ENCODE data around the gene MACROD2. TPM values are rescaled to one million over a fixed set of nuclear protein-coding genes. Genes with fewer than 3 reads are reported as not detected.

MACROD2 gene
- total and polyA plus RNA-seq, 2 of the 4 experiments (the other 2 are of a cell fraction) = not detected

GRCh38 chr20:14337400-14338171 lies 342.3 kb downstream of the MACROD2 start, which contains the start of gene FLRT3:
FLRT3 (minus strand) TSS chr20:14337612; CDS start chr20:14327506, 10,106 bp downstream.
- Histone ChIP-seq H3K4me2 (ENCODE audit: low read depth, low read length) (peak within 1 kb of the TSS; percentile 89), H3K4me1 (ENCODE audit: control insufficient read depth, insufficient read depth, low read length) (peaks cover 2% of the 10 kb centered on the region; the same call in 1 of the 2 replicates), H4K8ac (ENCODE audit: low read depth in 2 of 2, low read length in 2 of 2) (peak within 1 kb of the TSS in 1 of 2 experiments; percentile 20; a peak in 1 of 4 replicates), H3K27ac (ENCODE audit: insufficient read depth, low read length) (peak within 1 kb of the TSS; percentile 8; the same call in 1 of the 2 replicates), H3K27me3 (ENCODE audit: control insufficient read depth, insufficient read depth, low read length) (no peaks in the 10 kb centered on the region), H4K91ac (ENCODE audit: insufficient read depth, low read depth, low read length) (peak within 1 kb of the TSS; percentile 10; the same call in 1 of the 2 replicates), H2BK120ac (ENCODE audit: low read depth, low read length) (peak within 1 kb of the TSS; percentile 48; the same call in 1 of the 2 replicates), H3K56ac (ENCODE audit: extremely low read depth, insufficient read depth, low read length) (peak within 1 kb of the TSS; percentile 24; the same call in 1 of the 2 replicates), H3K79me1 (ENCODE audit: low read depth in 1 of 2, low read length in 2 of 2) (no peaks in the 10 kb centered on the region), H3K4me3 (ENCODE audit: insufficient read depth, low read depth, low read length) (peak within 1 kb of the TSS; percentile 45), H2AFZ (replicated peaks; ENCODE audit: low read length, poor library complexity) (peak within 1 kb of the TSS; percentile 84), H2AK9ac (replicated peaks; ENCODE audit: low read depth, low read length, poor library complexity) (no peak within 1 kb of the TSS), H3K9me3 (ENCODE audit: control insufficient read depth, insufficient read depth, low read length) (no peaks in the 10 kb centered on the region), H3K4ac (ENCODE audit: low read depth, low read length) (peak within 1 kb of the TSS; percentile 6; the same call in 1 of the 2 replicates), H3K23ac (ENCODE audit: low read depth, low read length) (peak within 1 kb of the TSS; percentile 8; the same call in 1 of the 2 replicates), H2BK15ac (ENCODE audit: low read depth, low read length) (no peak within 1 kb of the TSS), H2BK5ac (ENCODE audit: low read depth, low read length, poor library complexity, severe bottlenecking) (no peak within 1 kb of the TSS), H3K36me3 (ENCODE audit: control insufficient read depth, insufficient read depth, low read length) (no peaks in the 10 kb centered on the region), H4K5ac (ENCODE audit: low read depth, low read length) (no peak within 1 kb of the TSS), H3K14ac (replicated peaks; ENCODE audit: low read depth, low read length) (peak within 1 kb of the TSS; percentile 37), H2BK20ac (ENCODE audit: low read depth, low read length) (no peak within 1 kb of the TSS), H2AK5ac (ENCODE audit: low read depth, low read length) (no peak within 1 kb of the TSS), H3K9ac (ENCODE audit: low read depth, low read length) (peak within 1 kb of the TSS; percentile 76), H4K20me1 (ENCODE audit: insufficient read depth, low read length) (no peaks in the 10 kb centered on the region), H3K9me1 (ENCODE audit: insufficient read depth, low read length) (no peaks in the 10 kb centered on the region), H3K18ac (ENCODE audit: low read depth, low read length) (no peak within 1 kb of the TSS)
- TF ChIP-seq SMC3 (IDR thresholded peaks at IDR 0.05; ENCODE audit: low read depth, low read length) = peak; percentile 64
- TF ChIP-seq MAFK (IDR thresholded peaks at IDR 0.05; ENCODE audit: low read depth, low read length) = no peak
- peak; percentile 66 for TF ChIP-seq POLR2A (IDR thresholded peaks at IDR 0.05; ENCODE audit: low read depth, low read length)
- TF ChIP-seq CHD1 (IDR thresholded peaks at IDR 0.05; ENCODE audit: low read depth, low read length) = no peak
- no peak for TF ChIP-seq BHLHE40 (IDR thresholded peaks at IDR 0.05; ENCODE audit: low read depth, low read length)
- peak; percentile 50; the same call in 1 of the 2 replicates for TF ChIP-seq CEBPB (IDR thresholded peaks at IDR 0.05; ENCODE audit: low read depth, low read length)
- TF ChIP-seq RAD21 (IDR thresholded peaks at IDR 0.05; ENCODE audit: low read length) = peak; percentile 87
- no peak for TF ChIP-seq RFX5 (IDR thresholded peaks at IDR 0.05; ENCODE audit: low read depth, low read length)
- no peak for TF ChIP-seq NFE2L2 (IDR thresholded peaks at IDR 0.05; ENCODE audit: low read depth, low read length)
- peak; percentile 86 for TF ChIP-seq CTCF (conservative IDR thresholded peaks at IDR 0.05; ENCODE audit: low read depth, low read length)
- TF ChIP-seq MAZ (IDR thresholded peaks at IDR 0.05; ENCODE audit: borderline replicate concordance, low read depth, low read length) = no peak
- no peak for TF ChIP-seq ELK1 (IDR thresholded peaks at IDR 0.05; ENCODE audit: borderline replicate concordance, low read depth, low read length)
- CTCF ChIA-PET = interaction anchor here (0.6 to 1.6 kb wide), 10 partner anchors 9 to 251 kb away, joined by 3 to 11 read pairs (median 3); no protein-coding TSS in a partner anchor
- intact Hi-C loops (cut with micrococcal nuclease) (loop anchor here (1.0 to 10.0 kb wide), 5 partner anchors 150 to 1317 kb away; no protein-coding TSS in a partner anchor), dilution Hi-C loops (cut with HindIII; ENCODE audit: low sequenced_read_pairs, unreplicated experiment) (no loop called here), in situ Hi-C loops (cut with MboI; ENCODE audit: low sequenced_read_pairs) (no loop called here)
- peak; percentile 94 for ATAC-seq (ENCODE audit: low read depth)
- peak; percentile 96 for DNase-seq
- POLR2A ChIA-PET (ENCODE audit: unreplicated experiment) = no interaction called here
- no TSS peak for BruUV-seq (replicated peaks)
- no CpG with 5 or more reads among the region's 12 CpGs for WGBS, 2 experiments (ENCODE audit: extremely low coverage in 2 of 2, insufficient read length in 1 of 2)

All from IMR-90 (cell line).